HepG2 (cell line): Measurements from ENCODE around the gene NEURL1B. TPM values are rescaled to one million over a fixed set of nuclear protein-coding genes. Genes with fewer than 3 reads are reported as not detected.

Experiments
- ATAC-seq: fragments of 200-7000 bp; cut with Tn5 transposase; 3 replicates; pipeline ENCODE4 v1.9.1; 2020; ENCODE audit warnings: mild to moderate bottlenecking, moderate library complexity
- BruUV-seq: library from RNA; stranded (reverse); fragments of 400-500 nt; replicated peaks from 2 replicates; lab custom pipeline; 2021; lab: Mats Ljungman, UMichigan
- CTCF ChIA-PET: fragments of 300-600 bp; formaldehyde crosslinking; extraction: SDS; loops from one replicate; lab custom pipeline; 2021; ENCODE audit warnings: low total read pairs, inconsistent platforms, low intra/inter-chr PET ratio; lab: Yijun Ruan, JAX
- POLR2A ChIA-PET: fragments of 350-600 bp; sonication (Branson Sonifier 250); formaldehyde crosslinking; loops from one replicate; lab custom pipeline; 2020; ENCODE audit warnings: antibody characterized with exemption, inconsistent platforms; lab: Yijun Ruan, JAX
- DNase-seq: peaks from one replicate; pipeline ENCODE4 v3.0.0-alpha.2; 2015; ENCODE audit warnings: low spot score
- FAIRE-seq: peaks from 3 replicates; lab custom pipeline; 2011; peaks lifted over from hg19 to GRCh38; lab: Jason Lieb, UNC
- H2AFZ ChIP-seq: one replicate; pipeline ENCODE4 v1.6.1; 2011; ENCODE audit warnings: low read length, inconsistent platforms
- H3K27ac ChIP-seq: fragments of 300-600 bp; 3 replicates; pipeline ENCODE4 v1.8.0; 2011; ENCODE audit warnings: mixed run types, mild to moderate bottlenecking, mixed read lengths, low read length, inconsistent platforms; ENCODE audit not compliant: insufficient read depth; ENCODE audit errors: extremely low read length
- H3K27me3 ChIP-seq, 2 experiments: fragments of 200-600 bp in 1 of 2; 2 replicates in 1 of 2; 3 replicates in 1 of 2; pipeline versions ENCODE4 v1.6.0 to v1.8.0; 2011; ENCODE audit warnings: low read length in 2 of 2, mild to moderate bottlenecking in 2 of 2, moderate library complexity in 2 of 2, inconsistent platforms in 1 of 2; ENCODE audit not compliant: insufficient read depth in 2 of 2, control insufficient read depth in 1 of 2
- H3K36me3 ChIP-seq, 2 experiments: fragments of 200-600 bp in 1 of 2; replicated peaks in 1 of 2; 2 replicates in 1 of 2; 3 replicates in 1 of 2; pipeline versions ENCODE4 v1.5.1 to v1.8.0; 2011; ENCODE audit warnings: low read length in 2 of 2, inconsistent platforms in 1 of 2; ENCODE audit not compliant: insufficient read depth in 2 of 2, control insufficient read depth in 1 of 2
- H3K4me1 ChIP-seq: 2 replicates; pipeline ENCODE4 v1.5.1; 2012; ENCODE audit warnings: low read length, inconsistent platforms; ENCODE audit not compliant: insufficient read depth
- H3K4me2 ChIP-seq: 2 replicates; pipeline ENCODE4 v1.6.0; 2011; ENCODE audit warnings: low read depth, low read length, inconsistent platforms
- H3K4me3 ChIP-seq, 3 experiments: fragments of 200-600 bp in 1 of 3; sonication (generic), shearing (Covaris generic) in 1 of 3; replicated peaks in 1 of 3; 2 replicates each; pipeline ENCODE4 v1.5.1; 2011 to 2016; ENCODE audit warnings: low read length in 3 of 3, inconsistent platforms in 2 of 3, low read depth in 2 of 3, mild to moderate bottlenecking in 2 of 3, control low read depth in 1 of 3, mixed read lengths in 1 of 3; ENCODE audit not compliant: insufficient read depth in 1 of 3
- H3K79me2 ChIP-seq: one replicate; pipeline ENCODE4 v1.6.1; 2011; ENCODE audit warnings: low read length, inconsistent platforms; ENCODE audit not compliant: insufficient read depth
- H3K9ac ChIP-seq: 2 replicates; pipeline ENCODE4 v1.6.0; 2011; ENCODE audit warnings: mild to moderate bottlenecking, low read depth, low read length, inconsistent platforms; ENCODE audit not compliant: insufficient read depth
- H3K9me3 ChIP-seq: 2 replicates; pipeline ENCODE4 v1.5.1; 2012; ENCODE audit warnings: mild to moderate bottlenecking, low read length
- H4K20me1 ChIP-seq: 2 replicates; pipeline ENCODE4 v1.6.0; 2011; ENCODE audit warnings: inconsistent platforms, mild to moderate bottlenecking, low read length, moderate library complexity; ENCODE audit not compliant: insufficient read depth
- BORCS8-MEF2B ChIP-seq: sonication (generic); formaldehyde crosslinking; IDR thresholded peaks from 2 replicates; pipeline ENCODE4 v1.8.0; 2022; ENCODE audit warnings: mild to moderate bottlenecking, missing genetic modification reagents
- NR2F2 ChIP-seq: IDR thresholded peaks from 2 replicates; pipeline ENCODE4 v1.6.1; 2012; ENCODE audit warnings: low read depth, inconsistent platforms, borderline replicate concordance
- PCBP1 ChIP-seq: fragments of 200-400 bp; formaldehyde crosslinking; IDR thresholded peaks from 2 replicates; pipeline ENCODE4 v1.6.1; 2017; ENCODE audit warnings: mild to moderate bottlenecking, low read depth, low read length, borderline replicate concordance
- RAD21 ChIP-seq: fragments of 450-650 bp; formaldehyde crosslinking; IDR thresholded peaks from 2 replicates; pipeline ENCODE4 v1.5.0; 2020; ENCODE audit warnings: mild to moderate bottlenecking
- SALL1 ChIP-seq: sonication (generic); formaldehyde crosslinking; IDR thresholded peaks from 2 replicates; pipeline ENCODE4 v1.8.0; 2022; ENCODE audit warnings: mild to moderate bottlenecking, missing genetic modification reagents
- SAP130 ChIP-seq: IDR thresholded peaks from 2 replicates; pipeline ENCODE4 v1.6.1; 2016; ENCODE audit warnings: low read depth
- SMC3 ChIP-seq: IDR thresholded peaks from 2 replicates; pipeline ENCODE4 v1.6.1; 2011; ENCODE audit warnings: low read length, improper control_type of control experiment
- SNAI1 ChIP-seq: sonication (generic); formaldehyde crosslinking; IDR thresholded peaks from 2 replicates; pipeline ENCODE4 v1.5.0; 2020; ENCODE audit warnings: mild to moderate bottlenecking, missing genetic modification reagents, borderline replicate concordance
- SOX5 ChIP-seq: IDR thresholded peaks from 2 replicates; pipeline ENCODE4 v1.6.1; 2016; ENCODE audit warnings: borderline replicate concordance
- STAG1 ChIP-seq: sonication (generic); formaldehyde crosslinking; IDR thresholded peaks from 2 replicates; pipeline ENCODE4 v1.4.0; 2020; ENCODE audit warnings: missing genetic modification reagents
- XRCC5 ChIP-seq: fragments of 200-400 bp; formaldehyde crosslinking; optimal IDR thresholded peaks from 2 replicates; pipeline ENCODE3; 2017; ENCODE audit warnings: mild to moderate bottlenecking, low read length
- YY1 ChIP-seq: IDR thresholded peaks from 2 replicates; pipeline ENCODE4 v1.6.1; 2011; ENCODE audit warnings: low read length, low read depth, moderate library complexity, mild to moderate bottlenecking; ENCODE audit not compliant: insufficient read depth, insufficient replicate concordance
- ZFX ChIP-seq: sonication (generic); formaldehyde crosslinking; IDR thresholded peaks from 2 replicates; pipeline ENCODE4 v1.4.0; 2020; ENCODE audit warnings: mild to moderate bottlenecking, low read depth, missing genetic modification reagents, moderate library complexity
- ZNF205 ChIP-seq: IDR thresholded peaks from 2 replicates; pipeline ENCODE4 v1.6.1; 2018; ENCODE audit warnings: missing biosample characterization, missing genetic modification reagents
- ZNF441 ChIP-seq: sonication (generic); formaldehyde crosslinking; IDR thresholded peaks from 2 replicates; pipeline ENCODE4 v1.7.0; 2021; ENCODE audit warnings: missing genetic modification reagents, borderline replicate concordance
- ZNF468 ChIP-seq: sonication (generic); formaldehyde crosslinking; IDR thresholded peaks from 2 replicates; pipeline ENCODE4 v1.8.0; 2022; ENCODE audit warnings: mild to moderate bottlenecking, moderate library complexity, missing genetic modification reagents
- ZNF724P ChIP-seq: sonication (generic); formaldehyde crosslinking; IDR thresholded peaks from 2 replicates; pipeline ENCODE4 v1.8.0; 2022; ENCODE audit warnings: missing genetic modification reagents, borderline replicate concordance
- ZNF75D ChIP-seq: sonication (generic); formaldehyde crosslinking; IDR thresholded peaks from 2 replicates; pipeline ENCODE4 v1.8.1; 2023; ENCODE audit warnings: missing genetic modification reagents, mild to moderate bottlenecking, borderline replicate concordance
- WGBS: methylation state at CpG from one replicate; pipeline ENCODE4 v1.1.6; 2017; ENCODE audit warnings: low lambda C conversion rate; 5-methylcytosine and 5-hydroxymethylcytosine counted together
- in situ Hi-C: cut with HindIII; loops from 2 replicates; pipeline ENCODE4 v1.10.0; 2017; ENCODE audit warnings: low pct_unique_long_range_greater_than_20kb; ENCODE audit not compliant: extremely low pct_ligation_motif_present
- intact Hi-C: fragments of 100-400 bp; cut with micrococcal nuclease; formaldehyde crosslinking; loops from one replicate; pipeline ENCODE4 v1.10.0; 2022; ENCODE audit not compliant: unreplicated experiment
- polyA plus RNA-seq, 8 experiments: library from polyadenylated mRNA; depleted of rRNA in 3 of 8; stranded (reverse) in 7 of 8; unstranded in 1 of 8; fragments of >200 nt; fragmentation: Illumina TruSeq in 4 of 8; extraction: Trizol in 4 of 8; gene quantifications; 2 replicates each; pipeline versions ENCODE4 v1.2.1 to v1.2.3, GENCODE V29; 2011 to 2016; ENCODE audit warnings: low read depth in 4 of 8, missing spikeins in 1 of 8, mixed read lengths in 1 of 8; ENCODE audit not compliant: insufficient read depth in 1 of 8
- total RNA-seq, 5 experiments: library from RNA; depleted of rRNA; stranded (reverse); fragments of >200 nt; fragmentation: Illumina TruSeq; extraction: Trizol; gene quantifications; 2 replicates each; pipeline ENCODE4 v1.2.3, GENCODE V29; 2016; ENCODE audit warnings: low read depth in 1 of 5
- TF ChIP-seq, protein P1 (sequence below): IDR thresholded peaks from 2 replicates; pipeline ENCODE4 v1.6.1; 2012; ENCODE audit warnings: inconsistent platforms
- TF ChIP-seq, protein P2 (sequence below): sonication (generic); formaldehyde crosslinking; IDR thresholded peaks from 2 replicates; pipeline ENCODE4 v1.4.0; 2020; ENCODE audit warnings: missing genetic modification reagents
- TF ChIP-seq, protein P3 (sequence below), 2 experiments: sonication (generic) in 1 of 2; formaldehyde crosslinking in 1 of 2; IDR thresholded peaks; 2 replicates each; pipeline versions ENCODE4 v1.4.0 to v1.6.1; 2018 to 2020; ENCODE audit warnings: missing genetic modification reagents in 2 of 2, borderline replicate concordance in 1 of 2, low read depth in 1 of 2, mild to moderate bottlenecking in 1 of 2, missing biosample characterization in 1 of 2

The NEURL1B gene
- total and polyA plus RNA-seq, 2 of the 13 experiments (the other 11 are each of a cell fraction or from before 2014, with no cell fraction given), result 0.09 to 0.13 TPM

DNA sequence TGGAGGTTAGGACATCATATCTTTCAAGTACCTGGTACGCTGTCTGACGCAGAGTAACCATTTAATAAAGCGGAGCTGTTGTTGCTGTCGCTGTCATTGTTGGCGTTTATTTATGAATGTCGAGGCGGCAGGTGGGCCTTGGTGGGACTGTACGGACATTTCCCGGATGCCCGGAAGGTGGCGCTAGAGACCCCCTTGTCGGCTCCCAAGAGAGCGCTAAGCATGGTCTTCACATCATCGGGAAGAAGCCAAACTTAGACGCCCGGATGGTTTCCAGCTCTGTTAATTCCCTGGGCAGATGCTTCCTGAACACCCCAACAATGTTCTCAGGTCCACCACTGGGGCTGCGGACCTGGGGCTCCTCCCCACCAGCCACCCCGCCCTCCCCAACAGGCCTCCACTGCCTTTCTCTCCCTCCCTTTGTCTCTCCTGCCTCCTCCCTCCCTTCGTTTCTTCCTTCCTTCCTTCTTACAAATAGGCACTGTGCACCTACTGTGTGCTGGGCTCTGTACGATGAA lies 75.8 kb downstream of the NEURL1B start:
- H4K20me1 ChIP-seq, result no peaks in the 10 kb centered on the region
- 17% methylated on average over 10 of the region's 20 CpGs for WGBS
- H3K4me1 ChIP-seq, result peaks cover 64% of the 10 kb centered on the region
- in situ Hi-C loops (loop anchor here (25.0 kb wide), 1 partner anchor 420 kb away; the partner anchor contains the start of gene BNIP1), intact Hi-C loops (loop anchor here (1.0 to 10.0 kb wide), 3 partner anchors 56 to 428 kb away; partner anchors contain the start of gene BNIP1)
- H3K4me3 ChIP-seq, result peak overlapping the region in 2 of 3 experiments; percentile 4 to 43; a peak in 1 of 6 replicates
- ATAC-seq (peak; percentile 61), FAIRE-seq (peak; percentile 73), DNase-seq (peak; percentile 53)
- ChIA-PET POLR2A (interaction anchor here (0.6 to 1.5 kb wide), 4 partner anchors 49 to 142 kb away, joined by 3 to 4 read pairs (median 4); partner anchors contain the start of gene DUSP1), CTCF (interaction anchor here (0.5 to 6.7 kb wide), 6 partner anchors 8 to 215 kb away, joined by 3 to 66 read pairs (median 5); partner anchors contain the start of gene DUSP1)
- peak overlapping the region; percentile 46; the same call in 1 of the 2 replicates for H3K9ac ChIP-seq
- peak overlapping the region; percentile 21 for H3K27ac ChIP-seq
- H3K4me2 ChIP-seq, result peak overlapping the region; percentile 77
- H3K79me2 ChIP-seq, result no peaks in the 10 kb centered on the region
- H3K36me3 ChIP-seq, result no peaks in the 10 kb centered on the region
- BruUV-seq, result no TSS peak
- H2AFZ ChIP-seq, result no peak overlapping the region
- no peaks in the 10 kb centered on the region for H3K9me3 ChIP-seq
- H3K27me3 ChIP-seq, result peaks cover under 1 to 1% of the 10 kb centered on the region in 2 experiments; a peak in 2 of 5 replicates
- TF ChIP-seq ZNF205 (CRISPR knock-in tag) (0 out of 2 replicates have a peak, but pooled peaks have one; percentile 75), XRCC5 (peak; percentile 47), NR2F2 (peak; percentile 34; the same call in 1 of the 2 replicates), ZNF468 (CRISPR knock-in tag) (no peak), SAP130 (CRISPR knock-in tag) (peak; percentile 38; the same call in 1 of the 2 replicates), SMC3 (peak; percentile 84), YY1 (peak; percentile 51), ZNF441 (CRISPR knock-in tag) (no peak), SALL1 (CRISPR knock-in tag) (peak; percentile 28; the same call in 1 of the 2 replicates), RAD21 (CRISPR knock-in tag) (peak; percentile 89), BORCS8-MEF2B (CRISPR knock-in tag) (0 out of 2 replicates have a peak, but pooled peaks have one; percentile 32), ZFX (CRISPR knock-in tag) (0 out of 2 replicates have a peak, but pooled peaks have one; percentile 22), PCBP1 (0 out of 2 replicates have a peak, but pooled peaks have one; percentile 34), ZNF75D (CRISPR knock-in tag) (no peak), SNAI1 (CRISPR knock-in tag) (0 out of 2 replicates have a peak, but pooled peaks have one; percentile 40), STAG1 (peak; percentile 87), ZNF724P (CRISPR knock-in tag) (no peak), SOX5 (peak; percentile 12; the same call in 1 of the 2 replicates)
- TF ChIP-seq, protein P1, sequence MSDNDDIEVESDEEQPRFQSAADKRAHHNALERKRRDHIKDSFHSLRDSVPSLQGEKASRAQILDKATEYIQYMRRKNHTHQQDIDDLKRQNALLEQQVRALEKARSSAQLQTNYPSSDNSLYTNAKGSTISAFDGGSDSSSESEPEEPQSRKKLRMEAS, result peak; percentile 38; the same call in 1 of the 2 replicates
- TF ChIP-seq, protein P2, sequence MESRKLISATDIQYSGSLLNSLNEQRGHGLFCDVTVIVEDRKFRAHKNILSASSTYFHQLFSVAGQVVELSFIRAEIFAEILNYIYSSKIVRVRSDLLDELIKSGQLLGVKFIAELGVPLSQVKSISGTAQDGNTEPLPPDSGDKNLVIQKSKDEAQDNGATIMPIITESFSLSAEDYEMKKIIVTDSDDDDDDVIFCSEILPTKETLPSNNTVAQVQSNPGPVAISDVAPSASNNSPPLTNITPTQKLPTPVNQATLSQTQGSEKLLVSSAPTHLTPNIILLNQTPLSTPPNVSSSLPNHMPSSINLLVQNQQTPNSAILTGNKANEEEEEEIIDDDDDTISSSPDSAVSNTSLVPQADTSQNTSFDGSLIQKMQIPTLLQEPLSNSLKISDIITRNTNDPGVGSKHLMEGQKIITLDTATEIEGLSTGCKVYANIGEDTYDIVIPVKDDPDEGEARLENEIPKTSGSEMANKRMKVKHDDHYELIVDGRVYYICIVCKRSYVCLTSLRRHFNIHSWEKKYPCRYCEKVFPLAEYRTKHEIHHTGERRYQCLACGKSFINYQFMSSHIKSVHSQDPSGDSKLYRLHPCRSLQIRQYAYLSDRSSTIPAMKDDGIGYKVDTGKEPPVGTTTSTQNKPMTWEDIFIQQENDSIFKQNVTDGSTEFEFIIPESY (CRISPR knock-in tag), result peak; percentile 97
- TF ChIP-seq, protein P3, sequence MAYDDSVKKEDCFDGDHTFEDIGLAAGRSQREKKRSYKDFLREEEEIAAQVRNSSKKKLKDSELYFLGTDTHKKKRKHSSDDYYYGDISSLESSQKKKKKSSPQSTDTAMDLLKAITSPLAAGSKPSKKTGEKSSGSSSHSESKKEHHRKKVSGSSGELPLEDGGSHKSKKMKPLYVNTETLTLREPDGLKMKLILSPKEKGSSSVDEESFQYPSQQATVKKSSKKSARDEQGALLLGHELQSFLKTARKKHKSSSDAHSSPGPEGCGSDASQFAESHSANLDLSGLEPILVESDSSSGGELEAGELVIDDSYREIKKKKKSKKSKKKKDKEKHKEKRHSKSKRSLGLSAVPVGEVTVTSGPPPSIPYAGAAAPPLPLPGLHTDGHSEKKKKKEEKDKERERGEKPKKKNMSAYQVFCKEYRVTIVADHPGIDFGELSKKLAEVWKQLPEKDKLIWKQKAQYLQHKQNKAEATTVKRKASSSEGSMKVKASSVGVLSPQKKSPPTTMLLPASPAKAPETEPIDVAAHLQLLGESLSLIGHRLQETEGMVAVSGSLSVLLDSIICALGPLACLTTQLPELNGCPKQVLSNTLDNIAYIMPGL (CRISPR knock-in tag; IDR thresholded peaks at IDR 0.05; ENCODE audit: borderline replicate concordance in 1 of 2, low read depth in 1 of 2), result 0 out of 4 replicates have a peak, but pooled peaks of 1 of the 2 experiments have one; percentile 39
